VCaP (cell line): ENCODE results near the gene SMIM24.

Source experiments
- H3K27ac ChIP-seq: fragments of 450-650 bp; 2 replicates; pipeline ENCODE4 v1.5.1; 2017
- CTCF ChIP-seq: fragments of 450-650 bp; conservative IDR thresholded peaks from 2 replicates; pipeline ENCODE4 v1.5.1; 2017; ENCODE audit warnings: mild to moderate bottlenecking, moderate library complexity

SMIM24 gene

GRCh38 chr19:3499738-3500428, 19.6 kb upstream of the SMIM24 start:
- no peak for TF ChIP-seq CTCF
- H3K27ac ChIP-seq, result peak overlapping the region; percentile 92

GRCh38 chr19:3497757-3498520, 17.6 kb upstream of the SMIM24 start:
- no peak for TF ChIP-seq CTCF
- H3K27ac ChIP-seq, result no peak overlapping the region

GRCh38 chr19:3496392-3497273, 16.3 kb upstream of the SMIM24 start:
- no peak for TF ChIP-seq CTCF
- H3K27ac ChIP-seq, result no peak overlapping the region

GRCh38 chr19:3494559-3494958, 14.2 kb upstream of the SMIM24 start:
- H3K27ac ChIP-seq, result no peak overlapping the region
- no peak for TF ChIP-seq CTCF

- no peak for TF ChIP-seq CTCF
- no peak overlapping the region for H3K27ac ChIP-seq
Measured at GRCh38 chr19:3494051-3494450, 13.7 kb upstream of the SMIM24 start.

- H3K27ac ChIP-seq, result no peak overlapping the region
- TF ChIP-seq CTCF, result no peak
Measured at GRCh38 chr19:3493651-3494050, 13.3 kb upstream of the SMIM24 start.

GRCh38 chr19:3492919-3493318, 12.6 kb upstream of the SMIM24 start:
- H3K27ac ChIP-seq, result no peak overlapping the region
- no peak for TF ChIP-seq CTCF
